SK-N-SH treated with all-trans-retinoic acid at 6 μM for 48 hours (cell line): Measurements from ENCODE around the gene GOLGA6A.

Experiments used
- ATAC-seq: fragments of 200-7000 bp; cut with Tn5 transposase; 3 replicates; pipeline ENCODE4 v1.9.1; 2020; ENCODE audit warnings: mild to moderate bottlenecking, moderate library complexity
- ARNTL ChIP-seq: fragments of 450-650 bp; formaldehyde crosslinking; IDR thresholded peaks from 2 replicates; pipeline ENCODE4 v1.5.0; 2020; ENCODE audit warnings: low read depth, mild to moderate bottlenecking, moderate library complexity, borderline replicate concordance
- BACH2 ChIP-seq: fragments of 250-450 bp; sonication (Bioruptor Pico); IDR thresholded peaks from 2 replicates; pipeline ENCODE4 v1.9.0; 2021; ENCODE audit warnings: mild to moderate bottlenecking, borderline replicate concordance
- CREB5 ChIP-seq: fragments of 250-450 bp; sonication (Bioruptor Pico); IDR thresholded peaks from 2 replicates; pipeline ENCODE4 v1.5.1; 2020; ENCODE audit warnings: low read depth, mild to moderate bottlenecking, moderate library complexity
- CSRNP3 ChIP-seq: fragments of 250-450 bp; sonication (Bioruptor Pico); IDR thresholded peaks from 2 replicates; pipeline ENCODE4 v1.5.1; 2021; ENCODE audit warnings: mild to moderate bottlenecking, moderate library complexity
- ESRRG ChIP-seq: fragments of 250-450 bp; sonication (Bioruptor Pico); IDR thresholded peaks from 2 replicates; pipeline ENCODE4 v1.6.1; 2021; ENCODE audit warnings: mild to moderate bottlenecking
- GLIS3 ChIP-seq: fragments of 250-450 bp; sonication (Bioruptor Pico); IDR thresholded peaks from 2 replicates; pipeline ENCODE4 v1.5.0; 2020; ENCODE audit warnings: mild to moderate bottlenecking, moderate library complexity
- ISL1 ChIP-seq: fragments of 250-450 bp; sonication (Bioruptor Pico); IDR thresholded peaks from 2 replicates; pipeline ENCODE4 v2.1.2; 2022; ENCODE audit warnings: mild to moderate bottlenecking, moderate library complexity
- PATZ1 ChIP-seq: fragments of 250-450 bp; sonication (Bioruptor Pico); IDR thresholded peaks from 2 replicates; pipeline ENCODE4 v1.8.0; 2020; ENCODE audit warnings: mild to moderate bottlenecking, moderate library complexity, borderline replicate concordance
- POU6F1 ChIP-seq: fragments of 250-450 bp; sonication (Bioruptor Pico); IDR thresholded peaks from 2 replicates; pipeline ENCODE4 v1.8.0; 2021; ENCODE audit warnings: low read depth, mild to moderate bottlenecking, moderate library complexity, borderline replicate concordance
- PPARA ChIP-seq: fragments of 250-450 bp; sonication (Bioruptor Pico); IDR thresholded peaks from 2 replicates; pipeline ENCODE4 v1.5.0; 2020; ENCODE audit warnings: mild to moderate bottlenecking, borderline replicate concordance
- RARB ChIP-seq: fragments of 250-450 bp; sonication (Bioruptor Pico); IDR thresholded peaks from 2 replicates; pipeline ENCODE4 v1.8.0; 2021; ENCODE audit warnings: mild to moderate bottlenecking, moderate library complexity
- SNAI2 ChIP-seq: fragments of 250-450 bp; sonication (Bioruptor Pico); IDR thresholded peaks from 2 replicates; pipeline ENCODE4 v1.5.0; 2020; ENCODE audit warnings: mild to moderate bottlenecking, moderate library complexity
- TCF4 ChIP-seq: fragments of 250-450 bp; sonication (Bioruptor Pico); IDR thresholded peaks from 2 replicates; pipeline ENCODE4 v1.8.0; 2021; ENCODE audit warnings: mild to moderate bottlenecking, moderate library complexity, borderline replicate concordance
- TOX ChIP-seq: fragments of 250-450 bp; sonication (Bioruptor Pico); IDR thresholded peaks from 2 replicates; pipeline ENCODE4 v1.8.0; 2021; ENCODE audit warnings: mild to moderate bottlenecking, moderate library complexity, borderline replicate concordance
- TSHZ2 ChIP-seq: fragments of 250-450 bp; sonication (Bioruptor Pico); IDR thresholded peaks from 2 replicates; pipeline ENCODE4 v1.5.0; 2020; ENCODE audit warnings: mild to moderate bottlenecking, moderate library complexity
- ZC3H10 ChIP-seq: fragments of 250-450 bp; sonication (Bioruptor Pico); IDR thresholded peaks from 2 replicates; pipeline ENCODE4 v1.5.1; 2021; ENCODE audit warnings: mild to moderate bottlenecking, moderate library complexity
- ZFP3 ChIP-seq: fragments of 250-450 bp; sonication (Bioruptor Pico); IDR thresholded peaks from 2 replicates; pipeline ENCODE4 v1.5.0; 2020; ENCODE audit warnings: mild to moderate bottlenecking, moderate library complexity
- ZFP30 ChIP-seq: fragments of 450-650 bp; formaldehyde crosslinking; IDR thresholded peaks from 2 replicates; pipeline ENCODE4 v1.5.0; 2022; ENCODE audit warnings: mild to moderate bottlenecking, moderate library complexity
- ZNF70 ChIP-seq: fragments of 450-650 bp; formaldehyde crosslinking; IDR thresholded peaks from 2 replicates; pipeline ENCODE4 v1.5.0; 2020; ENCODE audit warnings: mild to moderate bottlenecking, moderate library complexity
- ZNF8 ChIP-seq: fragments of 450-650 bp; formaldehyde crosslinking; IDR thresholded peaks from 2 replicates; pipeline ENCODE4 v1.5.0; 2020; ENCODE audit warnings: mild to moderate bottlenecking, moderate library complexity

The GOLGA6A gene

GRCh38 chr15:74025436-74025835 lies 56.9 kb downstream of the GOLGA6A start:
- ATAC-seq = peak; percentile 37; the same call in 2 of the 3 replicates

GRCh38 chr15:74024687-74025086 lies 57.7 kb downstream of the GOLGA6A start:
- ATAC-seq = no peak
- TF ChIP-seq GLIS3 (no peak), ESRRG (CRISPR knock-in tag) (no peak), ZFP30 (CRISPR knock-in tag) (no peak), PPARA (no peak)

More at GRCh38 chr15:74025436-74025835, 56.9 kb downstream of the GOLGA6A start:
- TF ChIP-seq ZNF70 (CRISPR knock-in tag) = no peak
- no peak for TF ChIP-seq ARNTL (CRISPR knock-in tag)
- no peak for TF ChIP-seq TSHZ2
- no peak for TF ChIP-seq ZNF8 (CRISPR knock-in tag)
- TF ChIP-seq BACH2 (CRISPR knock-in tag) = no peak
- TF ChIP-seq PATZ1 (CRISPR knock-in tag) = no peak

GRCh38 chr15:74022706-74023470 lies 59.5 kb downstream of the GOLGA6A start:
- TF ChIP-seq ZNF8 (CRISPR knock-in tag) (no peak), ZFP30 (CRISPR knock-in tag) (no peak), CREB5 (CRISPR knock-in tag) (no peak), TOX (no peak), ARNTL (CRISPR knock-in tag) (no peak), SNAI2 (no peak), TCF4 (no peak), ZC3H10 (CRISPR knock-in tag) (no peak), PATZ1 (CRISPR knock-in tag) (no peak), TSHZ2 (no peak), ISL1 (no peak), PPARA (no peak), BACH2 (CRISPR knock-in tag) (no peak), RARB (CRISPR knock-in tag) (no peak), ZFP3 (CRISPR knock-in tag) (no peak), GLIS3 (no peak), ESRRG (CRISPR knock-in tag) (no peak), POU6F1 (CRISPR knock-in tag) (no peak), CSRNP3 (CRISPR knock-in tag) (no peak)
- no peak for ATAC-seq
